H54 (cell line): ENCODE measurements around the gene TDG.
A peak's percentile ranks its signal among the peaks of the same experiment; 100 is the strongest.
"Not testable (repeated sequence)": the region's sequence is repeated elsewhere in the genome, so short reads cannot be mapped to it uniquely, and the experiment has no call there.

Source experiments
- DNase-seq: peaks from one replicate; pipeline ENCODE4 v3.0.0; 2011; ENCODE audit warnings: low spot score, mixed read lengths; ENCODE audit not compliant: insufficient read length
- FAIRE-seq: peaks from 3 replicates; lab custom pipeline; 2011; peaks lifted over from hg19 to GRCh38; lab: Jason Lieb, UNC
- POLR2A ChIP-seq: IDR thresholded peaks from 2 replicates; pipeline ENCODE4 v1.6.1; 2011; ENCODE audit warnings: low read depth, mild to moderate bottlenecking, low read length

The TDG gene

DNA sequence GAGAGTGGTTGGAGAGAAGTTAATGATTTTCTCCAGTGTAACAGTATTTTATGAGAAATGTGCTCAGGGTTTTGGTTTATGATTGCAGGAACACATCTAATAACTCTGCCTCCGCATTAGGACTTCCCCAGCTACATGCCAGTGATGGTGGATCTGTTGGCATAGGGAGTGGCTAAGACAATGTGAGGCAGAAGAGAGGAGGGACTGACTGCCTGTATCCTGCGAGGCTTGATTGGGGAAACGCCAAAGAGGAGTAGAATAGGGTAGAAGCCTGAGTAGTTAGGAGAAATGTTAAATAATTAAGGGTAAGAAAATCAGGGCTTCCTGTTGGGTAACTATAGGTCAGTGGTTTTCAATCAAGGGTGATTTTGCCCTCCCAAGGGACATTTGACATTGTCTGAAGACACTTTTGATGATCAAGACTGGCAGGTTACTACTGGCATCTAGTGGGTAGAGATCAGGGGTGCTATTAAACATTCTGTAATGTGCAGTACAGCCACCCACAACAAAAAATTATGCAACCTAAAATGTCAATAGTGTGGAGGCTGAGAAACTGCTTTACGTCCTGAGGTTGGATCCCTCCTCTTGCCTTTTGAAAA, 12.8 kb downstream of the TDG start:
- DNase-seq = no peak
- no peak for TF ChIP-seq POLR2A
- no peak for FAIRE-seq

DNA sequence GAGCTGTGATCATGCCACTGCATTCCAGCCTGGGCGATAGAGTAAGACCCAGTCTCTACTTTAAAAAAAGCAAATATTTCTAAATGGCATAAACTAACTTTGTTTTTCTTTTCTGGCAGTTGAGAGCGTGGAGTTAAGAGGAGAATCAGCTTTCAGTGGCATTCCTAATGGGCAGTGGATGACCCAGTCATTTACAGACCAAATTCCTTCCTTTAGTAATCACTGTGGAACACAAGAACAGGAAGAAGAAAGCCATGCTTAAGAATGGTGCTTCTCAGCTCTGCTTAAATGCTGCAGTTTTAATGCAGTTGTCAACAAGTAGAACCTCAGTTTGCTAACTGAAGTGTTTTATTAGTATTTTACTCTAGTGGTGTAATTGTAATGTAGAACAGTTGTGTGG, 21.2 kb downstream of the TDG start:
- FAIRE-seq (peak; percentile 94), DNase-seq (no peak)
- no peak for TF ChIP-seq POLR2A

- TF ChIP-seq POLR2A = no peak
- FAIRE-seq (no peak), DNase-seq (no peak)
These were observed 28.6 kb downstream of the TDG start for GRCh38 chr12:103994235-103994634.

DNA sequence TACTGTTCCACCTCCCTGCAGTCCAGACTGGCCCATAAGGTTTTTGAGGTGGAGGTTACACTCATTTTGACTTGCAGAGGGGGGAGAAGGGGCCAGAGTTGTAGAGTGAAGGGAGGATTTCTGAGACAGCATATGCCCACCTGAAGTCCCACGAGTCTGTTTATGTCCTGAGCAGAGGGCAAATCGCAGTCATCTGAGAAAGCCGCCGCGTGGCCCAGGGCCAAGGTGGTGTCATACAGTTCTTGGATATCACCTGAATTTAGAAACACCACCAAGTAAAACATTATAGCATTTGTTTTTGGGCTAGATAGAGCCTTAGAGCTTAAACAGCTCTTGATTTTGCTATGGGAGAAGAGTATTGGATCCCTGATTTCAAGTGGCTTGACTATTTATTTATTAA, 30.9 kb downstream of the TDG start:
- DNase-seq (no peak), FAIRE-seq (no peak)
- TF ChIP-seq POLR2A = no peak

- DNase-seq (no peak), FAIRE-seq (no peak)
- no peak for TF ChIP-seq POLR2A
These were observed 31.7 kb downstream of the TDG start for GRCh38 chr12:103997286-103997900.

- FAIRE-seq (no peak), DNase-seq (no peak)
- TF ChIP-seq POLR2A = no peak
These were observed 33.3 kb downstream of the TDG start for GRCh38 chr12:103998976-103999375.

GRCh38 chr12:104000807-104001434, 35.2 kb downstream of the TDG start:
- FAIRE-seq = no peak
- no peak for TF ChIP-seq POLR2A
- DNase-seq = no peak

DNA sequence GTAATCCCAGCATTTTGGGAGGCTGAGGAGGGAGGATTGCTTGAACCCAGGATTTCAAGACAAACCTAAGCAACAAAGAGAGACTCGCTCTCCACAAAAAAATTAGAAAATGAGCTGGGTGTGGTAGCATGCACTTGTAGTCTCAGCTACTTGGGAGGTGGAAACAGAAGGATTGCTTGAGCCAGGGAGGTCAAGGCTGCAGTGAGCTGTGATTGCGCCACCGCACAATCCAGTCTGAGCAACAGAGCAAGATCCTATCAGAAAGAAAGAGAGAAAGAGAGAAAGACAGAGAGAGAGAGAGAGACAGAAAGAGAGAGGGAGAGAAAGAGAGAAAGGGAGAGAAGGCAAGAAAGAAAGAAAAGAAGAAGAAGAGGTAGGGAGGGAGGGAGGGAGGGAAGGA, 37.0 kb downstream of the TDG start:
- TF ChIP-seq POLR2A = no peak
- DNase-seq (no peak), FAIRE-seq (no peak)

DNA sequence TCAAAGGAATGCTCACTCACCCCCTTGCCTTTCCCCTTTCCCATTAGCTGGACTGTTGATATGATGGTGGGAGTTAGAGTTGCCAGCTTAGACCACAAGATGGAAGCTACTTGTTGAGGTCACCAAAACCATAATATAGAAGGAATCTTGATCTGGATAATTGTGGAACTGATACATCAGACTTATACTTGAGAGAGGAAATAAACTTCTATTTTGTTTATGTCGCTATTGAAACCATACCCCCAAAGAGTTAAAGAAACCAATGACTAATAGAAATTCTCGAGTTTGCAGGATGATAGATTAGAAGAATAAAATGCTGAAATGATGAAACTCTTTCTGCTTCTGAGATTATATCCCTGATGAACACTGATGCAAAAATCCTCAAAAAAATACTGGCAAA, 37.9 kb downstream of the TDG start:
- FAIRE-seq = no peak
- no peak for DNase-seq
- TF ChIP-seq POLR2A = no peak

GRCh38 chr12:104006929-104007328, 41.3 kb downstream of the TDG start:
- TF ChIP-seq POLR2A = no peak
- FAIRE-seq = no peak
- peak; percentile 20 for DNase-seq

- FAIRE-seq (no peak), DNase-seq (no peak)
- no peak for TF ChIP-seq POLR2A
These were observed 44.4 kb downstream of the TDG start for GRCh38 chr12:104010121-104010520.

GRCh38 chr12:104010606-104011169, 45.0 kb downstream of the TDG start:
- no peak for DNase-seq
- no peak for FAIRE-seq
- no peak for TF ChIP-seq POLR2A

DNA sequence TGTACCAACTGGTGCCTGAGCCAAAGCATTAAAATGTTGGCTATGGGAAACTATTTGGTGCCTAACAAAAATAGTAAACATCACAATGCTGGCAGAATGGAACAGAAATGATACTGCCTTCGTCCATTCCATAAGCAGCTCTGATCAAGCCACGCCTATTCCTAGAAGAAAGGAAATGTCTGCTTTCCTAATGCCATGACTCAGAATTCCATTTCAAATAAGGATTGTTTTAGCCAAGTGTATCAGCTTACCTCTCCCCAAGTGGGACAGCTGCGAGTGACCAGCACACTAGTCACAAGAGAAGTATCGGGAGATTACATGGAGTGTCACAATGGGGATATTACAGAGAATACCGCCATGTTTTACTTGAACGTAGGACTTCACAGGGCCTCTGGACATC, 45.6 kb downstream of the TDG start:
- TF ChIP-seq POLR2A = no peak
- DNase-seq (peak; percentile 42), FAIRE-seq (peak; percentile 83)

- no peak for FAIRE-seq
- TF ChIP-seq POLR2A = no peak
- DNase-seq = no peak
These were observed 46.7 kb downstream of the TDG start for GRCh38 chr12:104012331-104012730.

DNA sequence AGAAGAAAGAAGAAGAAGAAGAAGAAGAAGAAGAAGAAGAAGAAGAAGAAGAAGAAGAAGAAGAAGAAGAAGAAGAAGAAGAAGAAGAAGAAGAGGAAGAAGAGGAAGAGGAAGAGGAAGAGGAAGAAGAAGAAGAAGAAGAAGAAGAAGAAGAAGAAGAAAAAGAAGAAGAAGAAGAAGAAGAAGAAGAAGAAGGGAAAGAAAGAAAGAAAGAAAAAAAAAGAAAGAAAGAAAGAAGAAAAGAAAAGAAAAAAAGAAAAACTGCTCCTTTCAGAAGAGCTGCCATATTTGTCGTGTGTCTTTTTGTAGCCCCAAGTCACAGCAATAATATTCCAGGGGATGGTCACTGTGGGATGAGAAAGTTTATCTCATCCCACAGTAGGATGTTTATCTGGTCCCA, 56.2 kb downstream of the TDG start:
- not testable (repeated sequence) for FAIRE-seq, DNase-seq
